Type B pancreatic cell (in vitro differentiated cells): ENCODE results near the gene TGFBRAP1. TPM values are rescaled to one million over a fixed set of nuclear protein-coding genes. Genes with fewer than 3 reads are reported as not detected.
A peak's percentile ranks its signal among the peaks of the same experiment; 100 is the strongest.

Experiments used
- DNase-seq: peaks from one replicate; pipeline ENCODE4 v3.0.0; 2021; ENCODE audit warnings: mixed read lengths; ENCODE audit not compliant: unreplicated experiment; ENCODE audit errors: extremely low spot score
- H3K27ac Mint-ChIP-seq: 2 replicates; pipeline ENCODE4 v1.8.0; 2021; ENCODE audit warnings: mild to moderate bottlenecking, mixed read lengths
- H3K27me3 Mint-ChIP-seq: 2 replicates; pipeline ENCODE4 v1.8.0; 2021; ENCODE audit warnings: mixed read lengths
- H3K36me3 Mint-ChIP-seq: 2 replicates; pipeline ENCODE4 v1.8.0; 2021; ENCODE audit warnings: mixed read lengths
- H3K4me1 Mint-ChIP-seq: one replicate; pipeline ENCODE4 v1.8.0; 2021; ENCODE audit warnings: mixed read lengths; ENCODE audit not compliant: unreplicated experiment
- H3K4me3 Mint-ChIP-seq: 2 replicates; pipeline ENCODE4 v1.8.0; 2021; ENCODE audit warnings: mild to moderate bottlenecking, mixed read lengths
- H3K9me3 Mint-ChIP-seq: 2 replicates; pipeline ENCODE4 v1.8.0; 2021; ENCODE audit warnings: mixed read lengths
- total RNA-seq: library from RNA; stranded (reverse); gene quantifications from 2 replicates; pipeline ENCODE4 v1.2.1, GENCODE V29; 2021; ENCODE audit warnings: low replicate concordance
- TF ChIP-seq, protein P1 (sequence below): fragments of 200-600 bp; sonication (generic); conservative IDR thresholded peaks from 2 replicates; pipeline ENCODE4 v1.5.0; 2021; ENCODE audit warnings: antibody characterized with exemption, mild to moderate bottlenecking

The TGFBRAP1 gene
- total RNA-seq, 1 donor from 2014 or later: 17.5 TPM

DNA sequence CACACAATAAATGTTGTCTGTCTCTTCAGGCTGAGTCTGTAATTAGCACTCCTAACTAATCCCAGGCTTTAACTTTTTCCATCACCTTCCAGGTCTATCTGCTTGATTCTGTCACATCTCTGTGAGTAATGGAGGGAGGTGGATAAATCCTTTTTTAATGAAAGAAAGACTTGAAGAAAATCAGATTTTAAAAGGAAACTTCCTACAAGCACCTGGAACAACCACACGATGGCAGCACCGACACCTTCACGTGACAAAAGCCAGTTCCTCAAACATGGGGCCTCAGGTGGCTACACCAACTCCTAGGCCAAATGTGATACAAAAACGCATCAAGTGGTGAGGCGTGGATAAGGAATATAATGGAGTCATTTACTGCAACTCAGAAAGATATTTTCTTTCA lies 41.8 kb downstream of the TGFBRAP1 start:
- Mint-ChIP-seq H3K4me1 (peaks cover 5% of the 10 kb centered on the region), H3K36me3 (peaks cover 18% of the 10 kb centered on the region), H3K4me3 (no peak overlapping the region), H3K9me3 (no peaks in the 10 kb centered on the region), H3K27ac (no peak overlapping the region), H3K27me3 (no peaks in the 10 kb centered on the region)
- DNase-seq: no peak
- TF ChIP-seq, protein P1, sequence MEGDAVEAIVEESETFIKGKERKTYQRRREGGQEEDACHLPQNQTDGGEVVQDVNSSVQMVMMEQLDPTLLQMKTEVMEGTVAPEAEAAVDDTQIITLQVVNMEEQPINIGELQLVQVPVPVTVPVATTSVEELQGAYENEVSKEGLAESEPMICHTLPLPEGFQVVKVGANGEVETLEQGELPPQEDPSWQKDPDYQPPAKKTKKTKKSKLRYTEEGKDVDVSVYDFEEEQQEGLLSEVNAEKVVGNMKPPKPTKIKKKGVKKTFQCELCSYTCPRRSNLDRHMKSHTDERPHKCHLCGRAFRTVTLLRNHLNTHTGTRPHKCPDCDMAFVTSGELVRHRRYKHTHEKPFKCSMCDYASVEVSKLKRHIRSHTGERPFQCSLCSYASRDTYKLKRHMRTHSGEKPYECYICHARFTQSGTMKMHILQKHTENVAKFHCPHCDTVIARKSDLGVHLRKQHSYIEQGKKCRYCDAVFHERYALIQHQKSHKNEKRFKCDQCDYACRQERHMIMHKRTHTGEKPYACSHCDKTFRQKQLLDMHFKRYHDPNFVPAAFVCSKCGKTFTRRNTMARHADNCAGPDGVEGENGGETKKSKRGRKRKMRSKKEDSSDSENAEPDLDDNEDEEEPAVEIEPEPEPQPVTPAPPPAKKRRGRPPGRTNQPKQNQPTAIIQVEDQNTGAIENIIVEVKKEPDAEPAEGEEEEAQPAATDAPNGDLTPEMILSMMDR: peak; percentile 72

- no peaks in the 10 kb centered on the region for H3K4me1 Mint-ChIP-seq
- peaks cover 17% of the 10 kb centered on the region for H3K36me3 Mint-ChIP-seq
- TF ChIP-seq, protein P1: no peak
- no peak overlapping the region for H3K27ac Mint-ChIP-seq
- H3K4me3 Mint-ChIP-seq: no peak overlapping the region
- H3K9me3 Mint-ChIP-seq: no peaks in the 10 kb centered on the region
- no peaks in the 10 kb centered on the region for H3K27me3 Mint-ChIP-seq
- DNase-seq: no peak
Observed at GRCh38 chr2:105283532-105283931, 46.0 kb downstream of the TGFBRAP1 start.

DNA sequence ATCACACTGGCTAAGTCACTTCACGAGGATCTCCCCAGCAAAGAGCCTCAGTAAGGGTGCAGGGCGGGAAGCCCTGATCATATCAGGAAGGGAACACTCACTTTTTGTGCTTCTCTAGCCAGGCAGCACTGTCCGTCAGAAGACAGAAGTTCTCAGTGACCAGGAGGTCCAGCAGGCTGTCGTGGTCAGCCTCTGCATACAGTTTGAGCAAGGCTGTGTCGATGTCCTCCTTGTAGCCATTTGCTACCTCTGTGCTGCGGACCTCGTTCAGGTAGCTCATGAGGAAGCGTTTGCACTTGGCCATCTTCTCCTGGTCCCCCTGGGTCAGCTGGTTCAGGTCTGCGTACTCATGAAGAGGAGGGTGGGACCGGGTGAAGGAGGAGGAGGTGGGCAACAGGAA lies 49.3 kb downstream of the TGFBRAP1 start:
- Mint-ChIP-seq H3K4me1 (no peaks in the 10 kb centered on the region), H3K27me3 (no peaks in the 10 kb centered on the region), H3K9me3 (no peaks in the 10 kb centered on the region), H3K4me3 (no peak overlapping the region), H3K36me3 (peaks cover 17% of the 10 kb centered on the region), H3K27ac (no peak overlapping the region)
- TF ChIP-seq, protein P1: no peak
- DNase-seq: no peak

- no peaks in the 10 kb centered on the region for H3K9me3 Mint-ChIP-seq
- no peaks in the 10 kb centered on the region for H3K4me1 Mint-ChIP-seq
- no peak overlapping the region for H3K4me3 Mint-ChIP-seq
- no peak for DNase-seq
- peaks cover 12% of the 10 kb centered on the region for H3K36me3 Mint-ChIP-seq
- no peaks in the 10 kb centered on the region for H3K27me3 Mint-ChIP-seq
- no peak overlapping the region for H3K27ac Mint-ChIP-seq
- TF ChIP-seq, protein P1: no peak
Observed at GRCh38 chr2:105279126-105279525, 50.4 kb downstream of the TGFBRAP1 start.

- Mint-ChIP-seq H3K27me3 (no peaks in the 10 kb centered on the region), H3K4me1 (no peaks in the 10 kb centered on the region), H3K27ac (no peak overlapping the region), H3K9me3 (no peaks in the 10 kb centered on the region), H3K36me3 (peaks cover 12% of the 10 kb centered on the region), H3K4me3 (no peak overlapping the region)
- TF ChIP-seq, protein P1: no peak
- no peak for DNase-seq
Observed at GRCh38 chr2:105278654-105279053, 50.9 kb downstream of the TGFBRAP1 start.

- no peak for DNase-seq
- no peaks in the 10 kb centered on the region for H3K9me3 Mint-ChIP-seq
- no peaks in the 10 kb centered on the region for H3K27me3 Mint-ChIP-seq
- TF ChIP-seq, protein P1: no peak
- no peaks in the 10 kb centered on the region for H3K4me1 Mint-ChIP-seq
- H3K27ac Mint-ChIP-seq: no peak overlapping the region
- peaks cover 9% of the 10 kb centered on the region for H3K36me3 Mint-ChIP-seq
- no peak overlapping the region for H3K4me3 Mint-ChIP-seq
Observed at GRCh38 chr2:105274046-105274445, 55.5 kb downstream of the TGFBRAP1 start.
